Measurements from ENCODE around the gene PALLD. TPM values are rescaled to one million over a fixed set of nuclear protein-coding genes. Genes with fewer than 3 reads are reported as not detected.
"Not testable (repeated sequence)": the region's sequence is repeated elsewhere in the genome, so short reads cannot be mapped to it uniquely, and the experiment has no call there.

Gene PALLD
- 16.4 TPM for total RNA-seq (ENCODE audit: unreplicated experiment)
- long read RNA-seq, full-length matches to known transcripts: 2 of 7 reads
- long read RNA-seq, partial matches to known transcripts: 4 of 7 reads
- long read RNA-seq, other reads (novel, unspliced or antisense): 1 of 7 reads

- no peak within 1 kb of the TSS for H3K27ac Mint-ChIP-seq (ENCODE audit: unreplicated experiment)
- H3K4me1 Mint-ChIP-seq (ENCODE audit: unreplicated experiment): no peaks in the 10 kb centered on the region
- no peaks in the 10 kb centered on the region for H3K27me3 Mint-ChIP-seq (ENCODE audit: unreplicated experiment)
- no peak within 1 kb of the TSS for H3K4me3 Mint-ChIP-seq (ENCODE audit: unreplicated experiment)
- H3K9me3 Mint-ChIP-seq (ENCODE audit: unreplicated experiment): no peaks in the 10 kb centered on the region
- TF ChIP-seq CTCF (IDR thresholded peaks at IDR 0.05; ENCODE audit: unreplicated experiment): no peak
- no peaks in the 10 kb centered on the region for H3K36me3 Mint-ChIP-seq (ENCODE audit: low read depth, unreplicated experiment)
- DNase-seq (ENCODE audit: low spot score): no peak
These were observed at the start of gene PALLD for GRCh38 chr4:168496834-168497233. PALLD (plus strand) TSS chr4:168497052.

- H3K27me3 Mint-ChIP-seq (ENCODE audit: unreplicated experiment); H3K36me3 Mint-ChIP-seq (ENCODE audit: low read depth, unreplicated experiment); H3K4me1 Mint-ChIP-seq (ENCODE audit: unreplicated experiment); H3K9me3 Mint-ChIP-seq (ENCODE audit: unreplicated experiment); H3K27ac Mint-ChIP-seq (ENCODE audit: unreplicated experiment); DNase-seq (ENCODE audit: low spot score); H3K4me3 Mint-ChIP-seq (ENCODE audit: unreplicated experiment): not testable (repeated sequence)
These were observed 47.8 kb upstream of the PALLD start for GRCh38 chr4:168449063-168449462.

DNA sequence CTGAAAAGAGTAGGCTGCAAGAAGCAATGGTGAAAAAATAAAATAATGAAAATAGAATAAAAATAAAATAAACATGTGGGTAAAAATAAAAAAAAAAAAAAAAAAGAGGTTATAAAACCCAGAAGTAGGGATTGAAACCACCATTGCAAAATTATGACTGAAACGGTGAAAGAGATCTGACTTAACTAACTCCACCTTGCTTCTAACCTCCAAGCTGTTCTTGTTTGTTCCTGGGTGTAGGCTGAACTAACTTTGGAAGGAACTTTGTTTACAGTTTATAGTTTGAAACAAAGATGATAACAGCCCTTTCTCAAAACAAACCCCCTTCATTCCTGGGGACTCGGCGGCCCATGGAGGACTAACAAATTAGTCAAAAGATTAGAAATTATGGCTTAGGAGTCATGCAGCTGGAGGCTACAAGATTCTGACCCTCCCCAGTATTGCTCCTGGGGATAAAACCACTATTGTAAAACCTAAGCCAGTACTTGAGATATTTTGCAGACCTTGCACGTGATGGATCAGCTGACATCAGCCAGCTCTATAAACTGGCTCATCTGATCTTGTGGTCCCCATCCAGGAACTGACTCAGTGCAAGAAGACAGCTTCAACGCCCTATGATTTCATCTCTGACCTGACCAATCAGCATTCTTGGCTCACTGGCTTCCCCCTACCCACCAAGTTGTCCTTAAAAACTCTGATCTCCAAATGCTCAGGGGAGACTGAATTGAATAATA, 47.0 kb upstream of the PALLD start:
- no peak overlapping the region for H3K27ac Mint-ChIP-seq (ENCODE audit: unreplicated experiment)
- TF ChIP-seq CTCF (IDR thresholded peaks at IDR 0.05; ENCODE audit: unreplicated experiment): no peak
- peaks cover 4% of the 10 kb centered on the region for H3K36me3 Mint-ChIP-seq (ENCODE audit: low read depth, unreplicated experiment)
- H3K4me3 Mint-ChIP-seq (ENCODE audit: unreplicated experiment): no peak overlapping the region
- no peak for DNase-seq (ENCODE audit: low spot score)
- H3K27me3 Mint-ChIP-seq (ENCODE audit: unreplicated experiment): peaks cover 2% of the 10 kb centered on the region
- H3K4me1 Mint-ChIP-seq (ENCODE audit: unreplicated experiment): peaks cover 2% of the 10 kb centered on the region
- no peaks in the 10 kb centered on the region for H3K9me3 Mint-ChIP-seq (ENCODE audit: unreplicated experiment)

DNA sequence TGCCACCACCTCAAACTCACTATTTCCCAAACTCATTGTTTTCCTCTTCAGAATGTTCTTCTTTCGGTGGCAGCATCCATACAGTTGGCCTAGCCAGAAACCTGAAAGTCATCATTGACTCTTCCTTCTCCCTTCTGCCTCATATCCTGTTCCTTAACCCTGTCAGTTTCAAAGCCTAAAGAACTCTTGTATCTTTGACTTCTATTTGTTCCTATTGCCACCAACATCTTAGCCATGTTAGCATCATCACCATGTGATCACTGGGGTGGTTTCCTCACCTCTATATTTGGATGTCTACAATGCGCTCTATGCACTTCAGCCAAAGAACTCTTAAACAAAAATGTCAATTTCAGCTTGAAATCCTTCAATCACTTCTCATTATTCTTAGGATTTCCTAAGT, 45.5 kb upstream of the PALLD start:
- Mint-ChIP-seq H3K4me3 (ENCODE audit: unreplicated experiment) (no peak overlapping the region), H3K9me3 (ENCODE audit: unreplicated experiment) (no peaks in the 10 kb centered on the region), H3K36me3 (ENCODE audit: low read depth, unreplicated experiment) (peaks cover 4% of the 10 kb centered on the region), H3K27me3 (ENCODE audit: unreplicated experiment) (peaks cover 2% of the 10 kb centered on the region), H3K4me1 (ENCODE audit: unreplicated experiment) (peaks cover 2% of the 10 kb centered on the region), H3K27ac (ENCODE audit: unreplicated experiment) (no peak overlapping the region)
- TF ChIP-seq CTCF (IDR thresholded peaks at IDR 0.05; ENCODE audit: unreplicated experiment): no peak
- no peak for DNase-seq (ENCODE audit: low spot score)

GRCh38 chr4:168451744-168452390, 45.0 kb upstream of the PALLD start:
- H3K4me3 Mint-ChIP-seq (ENCODE audit: unreplicated experiment): no peak overlapping the region
- no peak for TF ChIP-seq CTCF (IDR thresholded peaks at IDR 0.05; ENCODE audit: unreplicated experiment)
- no peak for DNase-seq (ENCODE audit: low spot score)
- H3K4me1 Mint-ChIP-seq (ENCODE audit: unreplicated experiment): peaks cover 2% of the 10 kb centered on the region
- peaks cover 2% of the 10 kb centered on the region for H3K27me3 Mint-ChIP-seq (ENCODE audit: unreplicated experiment)
- no peak overlapping the region for H3K27ac Mint-ChIP-seq (ENCODE audit: unreplicated experiment)
- H3K9me3 Mint-ChIP-seq (ENCODE audit: unreplicated experiment): no peaks in the 10 kb centered on the region
- peaks cover 4% of the 10 kb centered on the region for H3K36me3 Mint-ChIP-seq (ENCODE audit: low read depth, unreplicated experiment)
